ENCODE data around the gene NOP10.
"Not testable (repeated sequence)": the region's sequence is repeated elsewhere in the genome, so short reads cannot be mapped to it uniquely, and the experiment has no call there.

DNA sequence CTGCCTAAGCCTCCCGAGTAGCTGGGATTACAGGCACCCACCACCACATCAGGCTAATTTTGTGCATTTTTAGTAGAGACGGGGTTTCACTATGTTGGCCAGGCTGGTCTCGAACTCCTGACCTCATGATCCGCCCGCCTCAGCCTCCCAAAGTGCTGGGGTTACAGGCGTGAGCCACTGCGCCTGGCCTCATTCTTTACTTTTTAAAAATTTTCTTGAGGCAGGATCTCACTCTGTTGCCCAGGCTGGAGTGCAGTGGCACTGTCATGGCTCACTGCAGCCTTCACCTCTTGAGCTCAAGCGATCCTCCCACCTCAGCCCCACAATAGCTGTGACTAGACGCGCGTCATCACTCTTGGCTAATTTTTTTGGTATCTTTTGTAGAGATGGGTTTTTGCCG is 10.1 kb upstream of the NOP10 start:
- TF ChIP-seq, protein P1, sequence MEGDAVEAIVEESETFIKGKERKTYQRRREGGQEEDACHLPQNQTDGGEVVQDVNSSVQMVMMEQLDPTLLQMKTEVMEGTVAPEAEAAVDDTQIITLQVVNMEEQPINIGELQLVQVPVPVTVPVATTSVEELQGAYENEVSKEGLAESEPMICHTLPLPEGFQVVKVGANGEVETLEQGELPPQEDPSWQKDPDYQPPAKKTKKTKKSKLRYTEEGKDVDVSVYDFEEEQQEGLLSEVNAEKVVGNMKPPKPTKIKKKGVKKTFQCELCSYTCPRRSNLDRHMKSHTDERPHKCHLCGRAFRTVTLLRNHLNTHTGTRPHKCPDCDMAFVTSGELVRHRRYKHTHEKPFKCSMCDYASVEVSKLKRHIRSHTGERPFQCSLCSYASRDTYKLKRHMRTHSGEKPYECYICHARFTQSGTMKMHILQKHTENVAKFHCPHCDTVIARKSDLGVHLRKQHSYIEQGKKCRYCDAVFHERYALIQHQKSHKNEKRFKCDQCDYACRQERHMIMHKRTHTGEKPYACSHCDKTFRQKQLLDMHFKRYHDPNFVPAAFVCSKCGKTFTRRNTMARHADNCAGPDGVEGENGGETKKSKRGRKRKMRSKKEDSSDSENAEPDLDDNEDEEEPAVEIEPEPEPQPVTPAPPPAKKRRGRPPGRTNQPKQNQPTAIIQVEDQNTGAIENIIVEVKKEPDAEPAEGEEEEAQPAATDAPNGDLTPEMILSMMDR (IDR thresholded peaks at IDR 0.05) = not testable (repeated sequence)
- TF ChIP-seq POLR2A (IDR thresholded peaks at IDR 0.05) = not testable (repeated sequence)

Data from tibial nerve (tissue), 3 donors.